ENCODE data around the gene RASD2.
A peak's percentile ranks its signal among the peaks of the same experiment; 100 is the strongest.

Gene RASD2

GRCh38 chr22:35590634-35591295, 50.1 kb downstream of the RASD2 start:
- no peak for DNase-seq (ENCODE audit: low read depth)
- TF ChIP-seq CTCF (conservative IDR thresholded peaks at IDR 0.05; ENCODE audit: low read length): no peak
- H3K4me3 ChIP-seq (ENCODE audit: low read length): no peak overlapping the region

GRCh38 chr22:35591714-35592417, 51.2 kb downstream of the RASD2 start:
- no peak for DNase-seq (ENCODE audit: low read depth)
- H3K4me3 ChIP-seq (ENCODE audit: low read length): no peak overlapping the region
- TF ChIP-seq CTCF (conservative IDR thresholded peaks at IDR 0.05; ENCODE audit: low read length): no peak

GRCh38 chr22:35592418-35592967, 51.9 kb downstream of the RASD2 start:
- TF ChIP-seq CTCF (conservative IDR thresholded peaks at IDR 0.05; ENCODE audit: low read length): no peak
- peak; percentile 12 for DNase-seq (ENCODE audit: low read depth)
- H3K4me3 ChIP-seq (ENCODE audit: low read length): no peak overlapping the region

- TF ChIP-seq CTCF (conservative IDR thresholded peaks at IDR 0.05; ENCODE audit: low read length): no peak
- H3K4me3 ChIP-seq (ENCODE audit: low read length): no peak overlapping the region
- no peak for DNase-seq (ENCODE audit: low read depth)
Observed at GRCh38 chr22:35593071-35593890, 52.6 kb downstream of the RASD2 start.

- TF ChIP-seq CTCF (conservative IDR thresholded peaks at IDR 0.05; ENCODE audit: low read length): no peak
- H3K4me3 ChIP-seq (ENCODE audit: low read length): no peak overlapping the region
Observed at GRCh38 chr22:35593891-35594470, 53.4 kb downstream of the RASD2 start.

GRCh38 chr22:35594686-35595085, 54.1 kb downstream of the RASD2 start:
- H3K4me3 ChIP-seq (ENCODE audit: low read length): no peak overlapping the region
- TF ChIP-seq CTCF (conservative IDR thresholded peaks at IDR 0.05; ENCODE audit: low read length): no peak
- DNase-seq (ENCODE audit: low read depth): no peak

More at GRCh38 chr22:35593891-35594470, 53.4 kb downstream of the RASD2 start:
- DNase-seq (ENCODE audit: low read depth): no peak
